K562 (cell line): ENCODE measurements around the gene HYOU1. TPM values are rescaled to one million over a fixed set of nuclear protein-coding genes. Genes with fewer than 3 reads are reported as not detected.

Source experiments
- BRF2 ChIP-seq: IDR thresholded peaks from 3 replicates; pipeline ENCODE4 v1.6.1; 2011; ENCODE audit warnings: borderline replicate concordance, mild to moderate bottlenecking; ENCODE audit not compliant: insufficient read length, insufficient read depth
- CBFA2T2 ChIP-seq: fragments of 450-650 bp; conservative IDR thresholded peaks from 2 replicates; pipeline ENCODE4 v1.6.1; 2017; ENCODE audit warnings: mild to moderate bottlenecking
- CBX8 ChIP-seq: fragments of 200-600 bp; sonication (generic); IDR thresholded peaks from 2 replicates; pipeline ENCODE4 v1.6.1; 2012; ENCODE audit warnings: borderline replicate concordance, mixed run types, low read depth, mild to moderate bottlenecking, moderate library complexity, mixed read lengths, low read length, control low read depth, inconsistent platforms; ENCODE audit not compliant: poor library complexity, severe bottlenecking; ENCODE audit errors: extremely low read depth
- ETV1 ChIP-seq: fragments of 450-650 bp; conservative IDR thresholded peaks from 2 replicates; pipeline ENCODE4 v1.6.1; 2016; ENCODE audit warnings: missing genetic modification characterization, control low read depth, low read depth, missing compliant biosample characterization
- FOXJ2 ChIP-seq: fragments of 200-800 bp; sonication (Bioruptor generic); IDR thresholded peaks from 2 replicates; pipeline ENCODE4 v1.6.1; 2016; ENCODE audit warnings: missing genetic modification characterization, missing compliant biosample characterization
- FOXP1 ChIP-seq: sonication (generic); formaldehyde crosslinking; IDR thresholded peaks from 2 replicates; pipeline ENCODE4 v1.8.0; 2022; ENCODE audit warnings: mild to moderate bottlenecking, missing genetic modification reagents
- HEY1 ChIP-seq: fragments of 250-450 bp; sonication (Bioruptor Pico); IDR thresholded peaks from 2 replicates; pipeline ENCODE4 v1.5.0; 2020; ENCODE audit warnings: mild to moderate bottlenecking, moderate library complexity, borderline replicate concordance
- HOMEZ ChIP-seq: fragments of 250-450 bp; sonication (Bioruptor Pico); IDR thresholded peaks from 2 replicates; pipeline ENCODE4 v1.4.0; 2020; ENCODE audit warnings: mild to moderate bottlenecking, moderate library complexity
- HSF4 ChIP-seq: fragments of 250-450 bp; sonication (Bioruptor Pico); IDR thresholded peaks from 2 replicates; pipeline ENCODE4 v2.1.2; 2022; ENCODE audit warnings: mild to moderate bottlenecking, moderate library complexity, borderline replicate concordance
- JUNB ChIP-seq: fragments of 450-650 bp; formaldehyde crosslinking; conservative IDR thresholded peaks from 2 replicates; pipeline ENCODE4 v1.4.0; 2020; ENCODE audit warnings: mild to moderate bottlenecking
- KAT8 ChIP-seq: fragments of 450-650 bp; IDR thresholded peaks from 2 replicates; pipeline ENCODE4 v1.6.1; 2016; ENCODE audit warnings: low read depth, mild to moderate bottlenecking
- MEF2A ChIP-seq: IDR thresholded peaks from 2 replicates; pipeline ENCODE4 v1.6.1; 2011; ENCODE audit warnings: low read depth, mild to moderate bottlenecking, low read length, moderate library complexity; ENCODE audit not compliant: control insufficient read depth
- MLX ChIP-seq, 2 experiments: fragments of 450-650 bp in 1 of 2; sonication (generic) in 1 of 2; formaldehyde crosslinking; conservative IDR thresholded peaks; 2 replicates each; pipeline versions ENCODE4 v1.4.0 to v1.8.1; 2020 to 2022; ENCODE audit warnings: mild to moderate bottlenecking in 1 of 2, missing genetic modification reagents in 1 of 2
- NFRKB ChIP-seq: fragments of 450-650 bp; IDR thresholded peaks from 2 replicates; pipeline ENCODE4 v1.6.1; 2016; ENCODE audit warnings: low read depth
- PHB2 ChIP-seq: fragments of 450-650 bp; IDR thresholded peaks from 2 replicates; pipeline ENCODE4 v1.6.1; 2017; ENCODE audit warnings: low read depth
- PRPF4 ChIP-seq: fragments of 200-400 bp; formaldehyde crosslinking; IDR thresholded peaks from one replicate; pipeline ENCODE4 v1.6.1; 2017; ENCODE audit warnings: low read length, low read depth, mild to moderate bottlenecking; ENCODE audit not compliant: insufficient read depth, poor library complexity, severe bottlenecking
- PURB ChIP-seq: sonication (generic); formaldehyde crosslinking; IDR thresholded peaks from 2 replicates; pipeline ENCODE4 v1.9.0; 2021; ENCODE audit warnings: low read depth, mild to moderate bottlenecking, missing genetic modification reagents
- RAD51 ChIP-seq: fragments of 450-650 bp; IDR thresholded peaks from 2 replicates; pipeline ENCODE4 v1.7.1; 2016; ENCODE audit warnings: low read depth, mild to moderate bottlenecking, borderline replicate concordance
- SMARCA4 ChIP-seq: fragments of 450-650 bp; IDR thresholded peaks from 2 replicates; pipeline ENCODE4 v1.6.1; 2016
- SNAPC5 ChIP-seq: fragments of 250-450 bp; sonication (Bioruptor Pico); IDR thresholded peaks from 2 replicates; pipeline ENCODE4 v1.8.0; 2021; ENCODE audit warnings: moderate library complexity, mild to moderate bottlenecking, inconsistent platforms
- SP1 ChIP-seq: sonication (generic); formaldehyde crosslinking; IDR thresholded peaks from 2 replicates; pipeline ENCODE4 v1.8.1; 2022; ENCODE audit warnings: mild to moderate bottlenecking, missing genetic modification reagents
- SRSF1 ChIP-seq: fragments of 200-400 bp; formaldehyde crosslinking; IDR thresholded peaks from 2 replicates; pipeline ENCODE4 v1.6.1; 2017; ENCODE audit warnings: mild to moderate bottlenecking, low read depth, low read length, moderate library complexity
- STAG1 ChIP-seq: sonication (generic); formaldehyde crosslinking; IDR thresholded peaks from 2 replicates; pipeline ENCODE4 v1.5.0; 2020; ENCODE audit warnings: missing genetic modification reagents, borderline replicate concordance
- WHSC1 ChIP-seq: IDR thresholded peaks from one replicate; pipeline ENCODE4 v1.6.1; 2012; ENCODE audit warnings: low read length, control low read depth, inconsistent platforms
- ZNF507 ChIP-seq: conservative IDR thresholded peaks from 2 replicates; pipeline ENCODE4 v1.6.1; 2017; ENCODE audit warnings: missing genetic modification characterization, missing compliant biosample characterization
- polyA plus RNA-seq, 8 experiments: library from polyadenylated mRNA; depleted of rRNA in 4 of 8; stranded (reverse) in 5 of 8; unstranded in 3 of 8; fragments of >200 nt; fragmentation: Nextera tagmentation in 2 of 8; fragmentation: Illumina TruSeq in 1 of 8; extraction: Ambion mirVana in 2 of 8; extraction: Trizol in 1 of 8; gene quantifications; 2 replicates each; pipeline versions ENCODE4 v1.2.1 to v1.2.3, GENCODE V29; 2011 to 2014; ENCODE audit warnings: inconsistent platforms in 1 of 8, missing spikeins in 1 of 8
- total RNA-seq, 7 experiments: library from RNA; depleted of rRNA in 6 of 7; stranded (reverse); fragments of >200 nt in 6 of 7; fragmentation: Illumina TruSeq in 2 of 7; extraction: Trizol in 2 of 7; gene quantifications; 2 replicates each; pipeline versions ENCODE4 v1.2.1 to v1.2.3, GENCODE V29; 2011 to 2021; ENCODE audit warnings: low replicate concordance in 1 of 7

HYOU1 gene
- total and polyA plus RNA-seq, 9 of the 15 experiments (the other 6 are each of a cell fraction or from before 2014, with no cell fraction given): 19.5 to 197 (median 128) TPM

- TF ChIP-seq ETV1 (tag): no peak
- no peak for TF ChIP-seq FOXJ2
- TF ChIP-seq KAT8: no peak
- no peak for TF ChIP-seq RAD51
- peak; percentile 66 for TF ChIP-seq PRPF4
- no peak for TF ChIP-seq HOMEZ (CRISPR knock-in tag)
- TF ChIP-seq MEF2A: no peak
- TF ChIP-seq PURB (CRISPR knock-in tag): no peak
- no peak for TF ChIP-seq BRF2
- TF ChIP-seq STAG1: no peak
- TF ChIP-seq HEY1 (CRISPR knock-in tag): no peak
- peak; percentile 50; the same call in 1 of the 2 replicates for TF ChIP-seq SP1 (CRISPR knock-in tag)
- no peak for TF ChIP-seq WHSC1
- no peak for TF ChIP-seq ZNF507 (tag)
- no peak for TF ChIP-seq SRSF1
- no peak for TF ChIP-seq PHB2
- no peak for TF ChIP-seq FOXP1 (CRISPR knock-in tag)
- TF ChIP-seq SNAPC5 (CRISPR knock-in tag): no peak
- 0 out of 4 replicates have a peak, but pooled peaks of 1 of the 2 experiments have one; percentile 27 for TF ChIP-seq MLX (CRISPR knock-in tag; conservative IDR thresholded peaks at IDR 0.05)
- TF ChIP-seq CBX8: no peak
- TF ChIP-seq CBFA2T2: no peak
- peak; percentile 26; the same call in 1 of the 2 replicates for TF ChIP-seq NFRKB
- no peak for TF ChIP-seq HSF4 (CRISPR knock-in tag)
- no peak for TF ChIP-seq JUNB (CRISPR knock-in tag)
- no peak for TF ChIP-seq SMARCA4
Measured at GRCh38 chr11:119056421-119056999, 495 bp downstream of the HYOU1 start (continued).
